ENCODE data around the gene FOXN3. TPM values are rescaled to one million over a fixed set of nuclear protein-coding genes. Genes with fewer than 3 reads are reported as not detected.
A peak's percentile ranks its signal among the peaks of the same experiment; 100 is the strongest.

Gene FOXN3
- 29.8 TPM for polyA plus RNA-seq (2012; ENCODE audit: missing spikeins)

GRCh38 chr14:89417091-89417464 lies at the start of gene FOXN3:
FOXN3 (minus strand) TSS chr14:89417233; CDS start chr14:89412476, 4,757 bp downstream.
- DNase-seq (ENCODE audit: insufficient read length) (peak; percentile 82), FAIRE-seq (peak; percentile 95)
- TF ChIP-seq POLR2A (IDR thresholded peaks at IDR 0.05; ENCODE audit: low read depth, low read length) (peak; percentile 30; the same call in 1 of the 2 replicates), TAF1 (IDR thresholded peaks at IDR 0.05; ENCODE audit: borderline replicate concordance, low read depth, low read length) (no peak), POLR2AphosphoS5 (IDR thresholded peaks at IDR 0.05; ENCODE audit: low read depth, low read length) (0 out of 2 replicates have a peak, but pooled peaks have one; percentile 17)

GRCh38 chr14:89466484-89466883 lies 49.5 kb upstream of the FOXN3 start:
- FAIRE-seq (no peak), DNase-seq (ENCODE audit: insufficient read length) (no peak)
- TF ChIP-seq POLR2A (IDR thresholded peaks at IDR 0.05; ENCODE audit: low read depth, low read length) (no peak), TAF1 (IDR thresholded peaks at IDR 0.05; ENCODE audit: borderline replicate concordance, low read depth, low read length) (no peak), POLR2AphosphoS5 (IDR thresholded peaks at IDR 0.05; ENCODE audit: low read depth, low read length) (no peak)

GRCh38 chr14:89465876-89466275 lies 48.8 kb upstream of the FOXN3 start:
- DNase-seq (ENCODE audit: insufficient read length) (no peak), FAIRE-seq (no peak)
- TF ChIP-seq POLR2A (IDR thresholded peaks at IDR 0.05; ENCODE audit: low read depth, low read length): no peak
- TF ChIP-seq POLR2AphosphoS5 (IDR thresholded peaks at IDR 0.05; ENCODE audit: low read depth, low read length): no peak
- no peak for TF ChIP-seq TAF1 (IDR thresholded peaks at IDR 0.05; ENCODE audit: borderline replicate concordance, low read depth, low read length)

- TF ChIP-seq POLR2A (IDR thresholded peaks at IDR 0.05; ENCODE audit: low read depth, low read length) (no peak), POLR2AphosphoS5 (IDR thresholded peaks at IDR 0.05; ENCODE audit: low read depth, low read length) (no peak), TAF1 (IDR thresholded peaks at IDR 0.05; ENCODE audit: borderline replicate concordance, low read depth, low read length) (no peak)
- FAIRE-seq: no peak
- DNase-seq (ENCODE audit: insufficient read length): no peak
Observed at GRCh38 chr14:89461256-89461655, 44.2 kb upstream of the FOXN3 start.

- DNase-seq (ENCODE audit: insufficient read length) (no peak), FAIRE-seq (no peak)
- TF ChIP-seq TAF1 (IDR thresholded peaks at IDR 0.05; ENCODE audit: borderline replicate concordance, low read depth, low read length) (no peak), POLR2AphosphoS5 (IDR thresholded peaks at IDR 0.05; ENCODE audit: low read depth, low read length) (no peak), POLR2A (IDR thresholded peaks at IDR 0.05; ENCODE audit: low read depth, low read length) (no peak)
Observed at GRCh38 chr14:89458713-89459420, 41.8 kb upstream of the FOXN3 start.

GRCh38 chr14:89457007-89457406 lies 40.0 kb upstream of the FOXN3 start:
- DNase-seq (ENCODE audit: insufficient read length) (no peak), FAIRE-seq (no peak)
- no peak for TF ChIP-seq TAF1 (IDR thresholded peaks at IDR 0.05; ENCODE audit: borderline replicate concordance, low read depth, low read length)
- TF ChIP-seq POLR2A (IDR thresholded peaks at IDR 0.05; ENCODE audit: low read depth, low read length): no peak
- no peak for TF ChIP-seq POLR2AphosphoS5 (IDR thresholded peaks at IDR 0.05; ENCODE audit: low read depth, low read length)

GRCh38 chr14:89455412-89455811 lies 38.4 kb upstream of the FOXN3 start:
- FAIRE-seq: no peak
- TF ChIP-seq POLR2A (IDR thresholded peaks at IDR 0.05; ENCODE audit: low read depth, low read length) (no peak), TAF1 (IDR thresholded peaks at IDR 0.05; ENCODE audit: borderline replicate concordance, low read depth, low read length) (no peak)
- DNase-seq (ENCODE audit: insufficient read length): no peak

GRCh38 chr14:89454996-89455395 lies 38.0 kb upstream of the FOXN3 start:
- no peak for DNase-seq (ENCODE audit: insufficient read length)
- FAIRE-seq: no peak
- TF ChIP-seq TAF1 (IDR thresholded peaks at IDR 0.05; ENCODE audit: borderline replicate concordance, low read depth, low read length): no peak

- TF ChIP-seq POLR2A (IDR thresholded peaks at IDR 0.05; ENCODE audit: low read depth, low read length): no peak
- TF ChIP-seq TAF1 (IDR thresholded peaks at IDR 0.05; ENCODE audit: borderline replicate concordance, low read depth, low read length): no peak
- DNase-seq (ENCODE audit: insufficient read length) (no peak), FAIRE-seq (no peak)
Observed at GRCh38 chr14:89452281-89452680, 35.2 kb upstream of the FOXN3 start.

GRCh38 chr14:89451229-89451628 lies 34.2 kb upstream of the FOXN3 start:
- DNase-seq (ENCODE audit: insufficient read length) (no peak), FAIRE-seq (no peak)
- TF ChIP-seq POLR2AphosphoS5 (IDR thresholded peaks at IDR 0.05; ENCODE audit: low read depth, low read length) (no peak), POLR2A (IDR thresholded peaks at IDR 0.05; ENCODE audit: low read depth, low read length) (no peak), TAF1 (IDR thresholded peaks at IDR 0.05; ENCODE audit: borderline replicate concordance, low read depth, low read length) (no peak)

- TF ChIP-seq POLR2AphosphoS5 (IDR thresholded peaks at IDR 0.05; ENCODE audit: low read depth, low read length) (no peak), TAF1 (IDR thresholded peaks at IDR 0.05; ENCODE audit: borderline replicate concordance, low read depth, low read length) (no peak), POLR2A (IDR thresholded peaks at IDR 0.05; ENCODE audit: low read depth, low read length) (no peak)
- no peak for FAIRE-seq
- no peak for DNase-seq (ENCODE audit: insufficient read length)
Observed at GRCh38 chr14:89447182-89447944, 30.3 kb upstream of the FOXN3 start.

Measured in GM12892 (cell line).